H1 (cell line): Measurements from ENCODE around the gene GRID1. TPM values are rescaled to one million over a fixed set of nuclear protein-coding genes. Genes with fewer than 3 reads are reported as not detected.

Experiments used
- CTCF ChIA-PET: fragments of 300-600 bp; sonication (Branson Sonifier 250); formaldehyde crosslinking; loops from one replicate; lab custom pipeline; 2021; ENCODE audit not compliant: partially characterized antibody; lab: Charles Lee
- POLR2A ChIA-PET: fragments of 300-600 bp; sonication (Branson Sonifier 250); formaldehyde crosslinking; loops from one replicate; lab custom pipeline; 2021; ENCODE audit warnings: inconsistent platforms; ENCODE audit not compliant: partially characterized antibody; lab: Charles Lee
- DNase-seq, 2 experiments: peaks; one replicate each; pipeline versions ENCODE4 v3.0.0 to v3.0.0-alpha.2; 2010 to 2022; ENCODE audit warnings: low spot score in 2 of 2, low read depth in 1 of 2, mixed read lengths in 1 of 2
- FAIRE-seq: peaks from 2 replicates; lab custom pipeline; 2011; peaks lifted over from hg19 to GRCh38; lab: Jason Lieb, UNC
- H2AFZ ChIP-seq: 2 replicates; pipeline ENCODE4 v1.8.1; 2012; ENCODE audit warnings: low read length, inconsistent platforms
- H2AK5ac ChIP-seq: 2 replicates; pipeline ENCODE4 v1.6.1; 2013; ENCODE audit warnings: low read depth, low read length
- H2BK120ac ChIP-seq: replicated peaks from 2 replicates; pipeline ENCODE3; 2013; ENCODE audit warnings: low read depth, low read length, inconsistent platforms
- H2BK12ac ChIP-seq: 2 replicates; pipeline ENCODE4 v1.6.1; 2013; ENCODE audit warnings: low read depth, low read length
- H2BK15ac ChIP-seq: 2 replicates; pipeline ENCODE4 v1.6.1; 2013; ENCODE audit warnings: low read length
- H2BK20ac ChIP-seq: 2 replicates; pipeline ENCODE4 v1.6.1; 2013; ENCODE audit warnings: low read length
- H2BK5ac ChIP-seq: 2 replicates; pipeline ENCODE4 v1.6.1; 2013; ENCODE audit warnings: low read depth, low read length
- H3K14ac ChIP-seq: 2 replicates; pipeline ENCODE4 v1.6.1; 2013; ENCODE audit warnings: inconsistent platforms; ENCODE audit not compliant: insufficient read length
- H3K18ac ChIP-seq: 2 replicates; pipeline ENCODE4 v1.6.1; 2013; ENCODE audit warnings: low read length; ENCODE audit errors: extremely low read depth
- H3K23ac ChIP-seq: 2 replicates; pipeline ENCODE4 v1.6.1; 2013; ENCODE audit warnings: inconsistent platforms; ENCODE audit not compliant: insufficient read length
- H3K23me2 ChIP-seq: 2 replicates; pipeline ENCODE4 v1.6.1; 2013; ENCODE audit warnings: low read depth, low read length
- H3K27ac ChIP-seq: 2 replicates; pipeline ENCODE4 v1.6.1; 2011; ENCODE audit warnings: low read depth, low read length, inconsistent platforms
- H3K27me3 ChIP-seq, 4 experiments: replicated peaks in 1 of 4; 1 replicate in 1 of 4; 2 replicates in 3 of 4; pipeline versions ENCODE4 v1.6.1 to v1.8.1; 2011 to 2013; ENCODE audit warnings: low read length in 3 of 4, mild to moderate bottlenecking in 3 of 4, inconsistent platforms in 2 of 4, mixed read lengths in 2 of 4, moderate library complexity in 1 of 4; ENCODE audit not compliant: control insufficient read depth in 3 of 4, insufficient read depth in 3 of 4; ENCODE audit errors: extremely low read depth in 1 of 4
- H3K36me3 ChIP-seq, 4 experiments: 2 replicates each; pipeline versions ENCODE4 v1.6.1 to v1.8.1; 2011 to 2013; ENCODE audit warnings: mild to moderate bottlenecking in 4 of 4, low read length in 3 of 4, moderate library complexity in 2 of 4, control low read depth in 1 of 4, inconsistent platforms in 1 of 4; ENCODE audit not compliant: insufficient read depth in 4 of 4, control insufficient read depth in 2 of 4
- H3K4ac ChIP-seq: replicated peaks from 2 replicates; pipeline ENCODE3; 2013; ENCODE audit warnings: low read length, low read depth, mixed read lengths, inconsistent platforms; ENCODE audit not compliant: insufficient read length
- H3K4me1 ChIP-seq, 4 experiments: replicated peaks in 1 of 4; 1 replicate in 1 of 4; 2 replicates in 3 of 4; pipeline versions ENCODE4 v1.6.1 to v1.8.1; 2011 to 2013; ENCODE audit warnings: low read length in 3 of 4, inconsistent platforms in 2 of 4, mixed read lengths in 1 of 4; ENCODE audit not compliant: insufficient read depth in 4 of 4, control insufficient read depth in 3 of 4
- H3K4me2 ChIP-seq, 2 experiments: 2 replicates each; pipeline versions ENCODE4 v1.6.1 to v1.8.1; 2011 to 2013; ENCODE audit warnings: low read depth in 2 of 2, low read length in 2 of 2, control low read depth in 1 of 2, inconsistent platforms in 1 of 2, mild to moderate bottlenecking in 1 of 2; ENCODE audit not compliant: insufficient read depth in 1 of 2
- H3K4me3 ChIP-seq, 4 experiments: fragments of 200-600, 300-600 bp in 1 of 4; sonication (generic), shearing (Covaris generic), sonication (Bioruptor Twin) in 1 of 4; 2 replicates each; pipeline versions ENCODE4 v1.5.1 to v1.8.1; 2011 to 2016; ENCODE audit warnings: low read length in 4 of 4, low read depth in 3 of 4, control low read depth in 2 of 4, inconsistent platforms in 2 of 4, mild to moderate bottlenecking in 2 of 4, mixed read lengths in 1 of 4, moderate library complexity in 1 of 4; ENCODE audit not compliant: insufficient read depth in 2 of 4; ENCODE audit errors: extremely low read depth in 1 of 4
- H3K56ac ChIP-seq: replicated peaks from 2 replicates; pipeline ENCODE3; 2013; ENCODE audit warnings: low read depth, mild to moderate bottlenecking, mixed read lengths, low read length, inconsistent platforms; ENCODE audit not compliant: insufficient read length
- H3K79me1 ChIP-seq: 2 replicates; pipeline ENCODE4 v1.6.1; 2013; ENCODE audit warnings: low read depth, low read length, control low read depth
- H3K79me2 ChIP-seq, 2 experiments: 2 replicates each; pipeline versions ENCODE4 v1.6.1 to v1.8.1; 2012 to 2013; ENCODE audit warnings: low read length in 2 of 2, mild to moderate bottlenecking in 2 of 2, inconsistent platforms in 1 of 2; ENCODE audit not compliant: insufficient read depth in 2 of 2, control insufficient read depth in 1 of 2
- H3K9ac ChIP-seq, 4 experiments: replicated peaks in 1 of 4; 1 replicate in 1 of 4; 2 replicates in 3 of 4; pipeline versions ENCODE4 v1.6.1 to v1.8.1; 2011 to 2013; ENCODE audit warnings: low read depth in 3 of 4, low read length in 3 of 4, control low read depth in 2 of 4, mild to moderate bottlenecking in 2 of 4, moderate library complexity in 2 of 4, inconsistent platforms in 1 of 4; ENCODE audit errors: extremely low read depth in 1 of 4
- H3K9me3 ChIP-seq, 2 experiments: 2 replicates each; pipeline versions ENCODE4 v1.6.1 to v1.8.1; 2012 to 2013; ENCODE audit warnings: mild to moderate bottlenecking in 2 of 2, moderate library complexity in 2 of 2, control low read depth in 1 of 2, inconsistent platforms in 1 of 2, low read depth in 1 of 2, low read length in 1 of 2, mixed read lengths in 1 of 2; ENCODE audit not compliant: insufficient read depth in 2 of 2
- H4K20me1 ChIP-seq, 2 experiments: replicated peaks in 1 of 2; 2 replicates each; pipeline versions ENCODE3 to v1.8.1; 2011 to 2013; ENCODE audit warnings: inconsistent platforms in 2 of 2, low read length in 2 of 2, mild to moderate bottlenecking in 1 of 2; ENCODE audit not compliant: insufficient read depth in 2 of 2, control insufficient read depth in 1 of 2
- H4K5ac ChIP-seq: 2 replicates; pipeline ENCODE4 v1.6.1; 2013; ENCODE audit warnings: low read length, low read depth, mixed read lengths, inconsistent platforms; ENCODE audit not compliant: insufficient read length
- H4K8ac ChIP-seq: 2 replicates; pipeline ENCODE4 v1.8.0; 2013; ENCODE audit warnings: mild to moderate bottlenecking, moderate library complexity, low read length, inconsistent platforms; ENCODE audit not compliant: insufficient read depth; ENCODE audit errors: extremely low read depth
- H4K91ac ChIP-seq: replicated peaks from 2 replicates; pipeline ENCODE3; 2013; ENCODE audit warnings: low read length, mixed read lengths, inconsistent platforms; ENCODE audit not compliant: insufficient read length
- BCL11A ChIP-seq, 2 experiments: IDR thresholded peaks; one replicate each; pipeline ENCODE4 v1.6.1; 2011; ENCODE audit warnings: low read depth in 2 of 2, low read length in 2 of 2, mild to moderate bottlenecking in 2 of 2
- CHD1 ChIP-seq: IDR thresholded peaks from 2 replicates; pipeline ENCODE4 v1.6.1; 2012; ENCODE audit warnings: low read depth, low read length, improper control_type of control experiment
- CHD2 ChIP-seq: IDR thresholded peaks from 2 replicates; pipeline ENCODE4 v1.6.1; 2012; ENCODE audit warnings: low read length, improper control_type of control experiment
- CREB1 ChIP-seq: IDR thresholded peaks from 2 replicates; pipeline ENCODE4 v1.6.1; 2012; ENCODE audit warnings: inconsistent platforms
- CTBP2 ChIP-seq: IDR thresholded peaks from 2 replicates; pipeline ENCODE4 v1.7.0; 2011; ENCODE audit warnings: borderline replicate concordance, mild to moderate bottlenecking, moderate library complexity, mixed read lengths, low read length; ENCODE audit not compliant: insufficient read depth, insufficient read length
- EGR1 ChIP-seq: IDR thresholded peaks from 2 replicates; pipeline ENCODE4 v1.6.1; 2011; ENCODE audit warnings: low read depth, low read length, borderline replicate concordance
- JUN ChIP-seq: IDR thresholded peaks from 2 replicates; pipeline ENCODE4 v1.6.1; 2011; ENCODE audit warnings: low read depth, mild to moderate bottlenecking, improper control_type of control experiment, low read length
- JUND ChIP-seq: IDR thresholded peaks from 2 replicates; pipeline ENCODE4 v1.6.1; 2011; ENCODE audit warnings: mild to moderate bottlenecking, improper control_type of control experiment, low read length
- KDM5A ChIP-seq: fragments of 200-600 bp; IDR thresholded peaks from 2 replicates; pipeline ENCODE4 v1.7.1; 2012; ENCODE audit warnings: mild to moderate bottlenecking, low read length, inconsistent platforms, mixed read lengths
- RBBP5 ChIP-seq: IDR thresholded peaks from 2 replicates; pipeline ENCODE4 v1.7.1; 2012; ENCODE audit warnings: low read depth, mild to moderate bottlenecking, inconsistent platforms, low read length, moderate library complexity, borderline replicate concordance
- SAP30 ChIP-seq: fragments of 300-600 bp; sonication (generic); IDR thresholded peaks from 2 replicates; pipeline ENCODE4 v1.7.1; 2012; ENCODE audit warnings: low read length, moderate library complexity, mild to moderate bottlenecking, inconsistent platforms; ENCODE audit not compliant: insufficient read depth, insufficient replicate concordance
- SIRT6 ChIP-seq: IDR thresholded peaks from one replicate; pipeline ENCODE4 v1.7.1; 2012; ENCODE audit warnings: low read length, inconsistent platforms
- SP4 ChIP-seq: IDR thresholded peaks from 2 replicates; pipeline ENCODE4 v1.6.1; 2012; ENCODE audit warnings: low read length, inconsistent platforms
- WGBS, 2 experiments: shearing (Covaris generic) in 1 of 2; methylation state at CpG; one replicate each; pipeline versions ENCODE4 v1.1.6 to v1.1.7; 2013 to 2015; ENCODE audit warnings: low lambda C conversion rate in 2 of 2, mixed read lengths in 2 of 2, inconsistent platforms in 1 of 2, low coverage in 1 of 2, missing lambda C conversion rate in 1 of 2; ENCODE audit not compliant: insufficient replicate concordance in 2 of 2, insufficient coverage in 1 of 2, insufficient read length in 1 of 2; ENCODE audit errors: extremely low coverage in 1 of 2, missing lambda C conversion rate in 1 of 2; 5-methylcytosine and 5-hydroxymethylcytosine counted together
- polyA plus RNA-seq, 7 experiments: library from polyadenylated mRNA; depleted of rRNA in 3 of 7; stranded (reverse) in 5 of 7; unstranded in 2 of 7; fragments of >200 nt in 5 of 7; fragments of 200-250 nt in 2 of 7; gene quantifications; 1 replicate in 5 of 7; 2 replicates in 1 of 7; 4 replicates in 1 of 7; pipeline versions ENCODE4 v1.2.1 to v1.2.3, GENCODE V29; 2011 to 2013; ENCODE audit warnings: missing spikeins in 2 of 7, mixed read lengths in 2 of 7
- total RNA-seq: library from RNA; stranded (reverse); fragmentation: NEBNext Ultra II Directional; extraction: Animal tissue kit (Norgen Biotek cat#: 25700); gene quantifications from 2 replicates; pipeline ENCODE4 v1.2.1, GENCODE V29; 2021

GRID1 gene
- total and polyA plus RNA-seq, 2 of the 8 experiments (the other 6 are each of a cell fraction or from before 2014, with no cell fraction given), result 0.22 to 0.30 TPM

- Histone ChIP-seq H3K79me1 (no peaks in the 10 kb centered on the region), H3K79me2 (no peaks in the 10 kb centered on the region), H2BK12ac (no peak overlapping the region), H3K23ac (no peak overlapping the region), H3K9me3 (no peaks in the 10 kb centered on the region), H4K5ac (no peak overlapping the region), H3K9ac (no peak overlapping the region), H3K56ac (no peak overlapping the region), H3K4me1 (no peaks in the 10 kb centered on the region; a peak in 1 of 7 replicates), H2BK5ac (no peak overlapping the region), H3K4me3 (no peak overlapping the region), H4K8ac (no peak overlapping the region), H3K4ac (no peak overlapping the region), H3K27ac (no peak overlapping the region), H2BK15ac (no peak overlapping the region), H4K91ac (no peak overlapping the region), H2BK20ac (no peak overlapping the region), H2BK120ac (no peak overlapping the region), H3K36me3 (no peaks in the 10 kb centered on the region), H3K4me2 (no peak overlapping the region), H3K18ac (no peak overlapping the region), H4K20me1 (no peaks in the 10 kb centered on the region), H3K14ac (no peak overlapping the region), H3K23me2 (peaks cover 6% of the 10 kb centered on the region; the same call in 1 of the 2 replicates), H3K27me3 (no peaks in the 10 kb centered on the region), H2AFZ (no peak overlapping the region), H2AK5ac (no peak overlapping the region)
- no peak for FAIRE-seq
- CTCF ChIA-PET, result interaction anchor here (0.9 to 1.0 kb wide), 3 partner anchors 17 to 72 kb away, joined by 3 to 4 read pairs (median 3); no protein-coding TSS in a partner anchor
- POLR2A ChIA-PET, result no interaction called here
- TF ChIP-seq JUND (no peak), SP4 (no peak), BCL11A (IDR thresholded peaks at IDR 0.05; ENCODE audit: low read depth in 2 of 2, low read length in 2 of 2) (no peak), CHD1 (no peak), RBBP5 (no peak), KDM5A (no peak), EGR1 (no peak), CTBP2 (no peak), JUN (no peak), CHD2 (no peak), CREB1 (no peak), SIRT6 (no peak), SAP30 (no peak)
- DNase-seq, result no peak
- 80% methylated on average over 3 of the region's 3 CpGs; no CpG with 5 or more reads in 1 of the 2 experiments for WGBS, 2 experiments
These were observed 282.0 kb downstream of the GRID1 start for GRCh38 chr10:86084585-86084984.
